Spleen (tissue), 7 donors: ENCODE results near the gene SORCS2.

ENCODE experiments used
- POLR2A ChIP-seq, 3 donors: fragments of 450-650 bp; IDR thresholded peaks; one replicate each; pipeline ENCODE4 v1.5.1; 2017; ENCODE audit warnings: antibody characterized with exemption in 3 of 3, mild to moderate bottlenecking in 1 of 3
- TF ChIP-seq, protein P1 (sequence below), 11 experiments: fragments of 200-600 bp in 7 of 11; fragments of 450-650 bp in 4 of 11; sonication (generic) in 4 of 11; IDR thresholded peaks in 8 of 11; conservative IDR thresholded peaks in 3 of 11; 1 replicate in 7 of 11; 2 replicates in 4 of 11; pipeline versions ENCODE4 v1.4.0 to v1.8.0; 2016 to 2021; ENCODE audit warnings: antibody characterized with exemption in 11 of 11, inconsistent platforms in 4 of 11, mild to moderate bottlenecking in 1 of 11
- donor health status: DM: no; HTN: no; CAD: no; lungs with moderate emphysema.
- donor health status: DM: no; HTN: no; CAD: no.
- donor health status: DM: no; HTN: no; CAD: no.

DNA sequence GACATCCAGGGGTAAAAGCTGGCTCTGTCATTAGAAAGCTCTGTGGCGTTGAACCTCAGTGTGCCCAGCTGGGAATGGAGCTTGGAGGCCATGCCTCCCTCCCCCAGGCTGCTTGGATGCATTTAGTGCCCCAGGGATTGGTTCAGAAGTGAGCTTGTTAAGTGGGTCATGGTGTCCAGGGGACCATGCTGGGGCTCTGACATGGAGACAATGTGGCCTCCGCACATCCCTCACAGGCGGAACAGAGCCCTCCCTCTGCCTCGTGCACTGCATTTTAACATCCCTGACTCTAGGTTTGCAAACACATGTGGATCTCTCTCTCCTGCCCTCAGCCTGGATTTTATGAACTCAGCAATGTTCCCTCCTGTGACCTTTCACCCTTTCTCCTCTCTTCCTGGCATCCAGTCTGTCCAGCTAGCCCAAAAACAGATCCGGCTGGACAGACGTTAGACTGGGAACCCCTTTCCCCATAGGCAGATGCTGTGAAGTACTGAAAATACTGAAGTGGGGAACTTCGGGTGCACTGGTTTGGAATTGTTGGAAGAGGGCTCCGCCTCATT, 81.5 kb downstream of the SORCS2 start:
- TF ChIP-seq POLR2A (IDR thresholded peaks at IDR 0.05), result no peak
- TF ChIP-seq, protein P1, sequence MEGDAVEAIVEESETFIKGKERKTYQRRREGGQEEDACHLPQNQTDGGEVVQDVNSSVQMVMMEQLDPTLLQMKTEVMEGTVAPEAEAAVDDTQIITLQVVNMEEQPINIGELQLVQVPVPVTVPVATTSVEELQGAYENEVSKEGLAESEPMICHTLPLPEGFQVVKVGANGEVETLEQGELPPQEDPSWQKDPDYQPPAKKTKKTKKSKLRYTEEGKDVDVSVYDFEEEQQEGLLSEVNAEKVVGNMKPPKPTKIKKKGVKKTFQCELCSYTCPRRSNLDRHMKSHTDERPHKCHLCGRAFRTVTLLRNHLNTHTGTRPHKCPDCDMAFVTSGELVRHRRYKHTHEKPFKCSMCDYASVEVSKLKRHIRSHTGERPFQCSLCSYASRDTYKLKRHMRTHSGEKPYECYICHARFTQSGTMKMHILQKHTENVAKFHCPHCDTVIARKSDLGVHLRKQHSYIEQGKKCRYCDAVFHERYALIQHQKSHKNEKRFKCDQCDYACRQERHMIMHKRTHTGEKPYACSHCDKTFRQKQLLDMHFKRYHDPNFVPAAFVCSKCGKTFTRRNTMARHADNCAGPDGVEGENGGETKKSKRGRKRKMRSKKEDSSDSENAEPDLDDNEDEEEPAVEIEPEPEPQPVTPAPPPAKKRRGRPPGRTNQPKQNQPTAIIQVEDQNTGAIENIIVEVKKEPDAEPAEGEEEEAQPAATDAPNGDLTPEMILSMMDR (IDR thresholded peaks at IDR 0.05 in 8 of 11, conservative IDR thresholded peaks at IDR 0.05 in 3 of 11), result no peak
